Measurements from ENCODE around the gene UBE2B.

The UBE2B gene

DNA sequence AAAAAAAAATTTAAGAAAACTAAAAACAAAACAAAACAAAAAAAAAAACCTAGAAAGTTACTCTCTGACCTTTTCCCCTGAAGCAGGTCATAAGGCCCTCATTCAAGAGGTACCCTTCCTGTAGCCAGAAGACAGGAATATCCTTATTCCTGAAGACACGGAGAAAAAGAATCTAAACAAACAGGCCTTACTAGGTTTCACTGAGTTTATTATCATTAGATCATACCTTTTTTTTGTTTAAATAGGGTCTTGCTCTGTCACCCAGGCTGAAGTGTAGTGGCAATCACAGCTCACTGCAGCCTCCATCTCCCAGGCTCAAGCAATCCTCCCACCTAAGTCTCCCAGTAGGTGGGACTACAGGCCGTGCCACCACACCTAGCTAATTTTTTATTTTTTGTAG lies 52.0 kb downstream of the UBE2B start:
- TF ChIP-seq GATA2 (IDR thresholded peaks at IDR 0.05; ENCODE audit: low read depth, low read length) (no peak), GATA3 (IDR thresholded peaks at IDR 0.05; ENCODE audit: low read depth, low read length) (no peak)

DNA sequence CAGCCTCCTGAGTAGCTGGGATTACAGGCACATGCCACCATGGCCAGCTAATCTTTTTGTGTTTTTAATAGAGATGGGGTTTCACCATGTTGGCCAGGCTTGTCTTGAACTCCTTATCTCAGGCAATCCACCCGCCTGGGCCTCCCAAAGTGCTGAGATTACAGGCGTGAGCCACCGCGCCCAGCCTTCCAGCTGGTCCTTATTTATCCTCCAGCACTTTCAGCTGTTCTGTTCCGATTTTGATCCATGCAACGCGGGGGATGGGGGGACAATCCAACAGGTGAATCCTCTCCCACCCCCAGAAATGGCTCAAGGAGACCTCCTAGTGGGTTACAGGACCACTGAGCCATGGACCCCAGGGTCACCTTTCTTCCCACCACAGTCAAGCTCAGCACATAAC lies 55.0 kb downstream of the UBE2B start:
- no peak for TF ChIP-seq GATA2 (IDR thresholded peaks at IDR 0.05; ENCODE audit: low read depth, low read length)
- no peak for TF ChIP-seq GATA3 (IDR thresholded peaks at IDR 0.05; ENCODE audit: low read depth, low read length)

DNA sequence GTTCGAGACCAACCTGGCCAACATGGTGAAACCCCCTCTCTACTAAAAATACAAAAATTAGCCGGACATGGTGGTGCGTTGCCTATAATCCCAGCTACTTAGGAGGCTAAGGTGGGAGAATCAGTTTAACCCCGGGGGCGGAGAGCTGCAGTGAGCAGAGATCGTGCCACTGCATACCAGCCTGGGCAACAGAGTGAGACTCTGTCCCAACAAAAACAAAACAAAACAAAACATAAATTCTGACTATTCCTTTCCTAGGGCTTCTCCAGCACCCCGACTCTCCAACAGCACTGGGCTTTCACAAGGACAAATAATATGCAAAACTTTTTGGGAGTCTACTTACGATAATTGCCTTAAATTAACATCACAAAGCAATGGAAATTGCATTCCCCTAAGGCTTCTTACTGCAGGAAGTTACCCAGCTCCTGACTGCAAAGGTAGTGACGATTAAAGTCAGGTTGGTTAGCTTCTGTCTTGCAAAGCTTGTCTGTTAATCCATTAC lies 56.2 kb downstream of the UBE2B start:
- no peak for TF ChIP-seq GATA3 (IDR thresholded peaks at IDR 0.05; ENCODE audit: low read depth, low read length)
- TF ChIP-seq GATA2 (IDR thresholded peaks at IDR 0.05; ENCODE audit: low read depth, low read length): no peak

DNA sequence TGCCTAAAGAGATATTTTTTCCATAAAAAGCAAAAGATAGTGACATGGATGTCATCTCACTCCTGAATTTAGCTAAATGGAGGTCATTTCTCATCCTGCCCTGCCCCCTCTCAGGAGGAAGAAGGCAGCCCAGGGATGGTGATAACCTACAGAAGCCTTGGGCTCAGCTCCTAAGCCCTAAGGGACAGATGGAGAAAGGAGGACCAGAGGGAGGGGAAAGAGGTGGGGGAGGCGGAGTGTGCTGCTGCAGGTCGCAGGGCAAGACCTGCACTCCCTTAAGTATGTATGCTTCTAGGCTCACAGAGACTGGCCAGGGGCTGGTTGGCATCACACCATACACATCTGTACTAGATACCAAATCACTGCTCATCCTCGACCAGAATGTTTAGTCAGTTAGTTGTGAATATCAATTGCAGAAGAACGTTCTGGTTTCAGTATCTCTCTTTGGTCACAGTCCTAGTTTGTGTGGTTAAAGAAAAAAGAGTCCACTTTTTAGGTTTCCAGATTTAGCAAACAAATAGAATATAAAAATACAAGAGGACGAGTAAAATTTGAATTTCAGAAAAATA lies 58.7 kb downstream of the UBE2B start:
- TF ChIP-seq GATA2 (IDR thresholded peaks at IDR 0.05; ENCODE audit: low read depth, low read length) (no peak), GATA3 (IDR thresholded peaks at IDR 0.05; ENCODE audit: low read depth, low read length) (no peak)

DNA sequence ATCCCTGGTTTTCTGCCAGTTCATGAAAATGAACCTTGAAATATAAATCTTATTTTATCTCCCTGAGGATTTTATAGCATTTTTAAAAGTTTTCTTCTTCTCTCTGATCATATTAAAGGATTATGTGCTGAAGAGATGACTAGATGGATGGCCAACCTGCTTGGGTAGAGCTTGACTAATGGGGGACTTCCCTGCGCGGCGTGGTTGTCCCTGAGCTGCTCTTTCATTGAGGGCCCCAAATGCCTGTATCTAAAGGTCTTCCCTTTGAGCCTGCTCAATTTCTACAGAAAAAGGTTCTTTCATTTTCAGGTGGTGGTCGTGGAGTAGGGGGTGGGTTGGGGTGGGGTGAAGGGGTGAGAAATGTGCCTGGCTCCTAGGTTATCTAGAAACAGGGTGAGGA lies 60.8 kb downstream of the UBE2B start:
- TF ChIP-seq GATA3 (IDR thresholded peaks at IDR 0.05; ENCODE audit: low read depth, low read length) (no peak), GATA2 (IDR thresholded peaks at IDR 0.05; ENCODE audit: low read depth, low read length) (no peak)

DNA sequence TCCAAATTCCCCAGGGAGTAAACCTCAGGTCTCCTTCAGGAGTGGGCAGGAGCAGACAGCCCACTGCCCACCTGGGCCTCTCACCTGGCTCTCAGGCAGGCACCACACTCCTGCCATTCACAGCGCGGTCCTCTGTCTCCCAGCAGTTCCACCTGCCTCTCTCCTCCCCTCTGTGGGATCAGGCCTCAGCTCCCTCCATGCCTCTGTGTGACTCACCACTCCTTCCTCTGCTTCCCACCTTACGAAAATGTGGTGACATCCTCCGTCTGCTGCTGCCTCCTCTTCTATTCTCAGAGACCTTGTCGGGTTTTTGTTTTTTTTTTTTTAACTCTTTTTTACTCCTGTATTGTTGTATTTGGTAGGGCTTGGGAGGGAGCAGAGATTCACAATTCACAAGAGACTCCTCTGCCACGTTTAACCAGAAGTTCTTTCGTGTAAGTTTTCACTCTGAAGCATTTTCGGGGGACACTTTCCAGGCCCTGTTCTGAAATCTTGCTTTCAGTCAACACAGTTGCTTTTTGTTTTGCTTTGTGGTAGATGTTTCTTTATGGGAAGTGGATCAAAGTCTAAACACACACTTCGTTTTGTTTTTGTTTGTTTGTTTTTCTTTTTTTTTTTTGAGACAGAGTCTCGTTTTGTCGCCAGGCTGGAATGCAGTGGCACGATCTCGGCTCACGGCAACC lies 61.4 kb downstream of the UBE2B start:
- TF ChIP-seq GATA3 (IDR thresholded peaks at IDR 0.05; ENCODE audit: low read depth, low read length): no peak

DNA sequence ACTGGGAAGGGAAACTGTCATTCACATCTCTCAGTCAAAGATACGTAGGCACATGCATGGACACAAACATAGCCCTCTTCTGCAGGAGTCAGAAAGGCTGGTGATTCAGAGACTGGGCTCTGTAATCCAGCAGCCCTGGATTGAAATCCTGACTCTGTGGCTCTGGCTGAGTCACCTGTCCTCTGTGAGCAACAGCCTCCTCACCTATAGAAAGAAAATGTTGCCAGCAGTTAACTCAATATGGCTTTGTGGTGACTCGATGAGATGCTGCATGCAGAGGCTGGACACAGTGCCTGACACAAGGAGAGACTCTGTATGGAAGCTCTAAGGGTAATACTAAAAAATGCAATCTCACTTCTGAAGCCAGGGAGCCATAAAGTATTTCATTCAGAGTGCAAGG lies 64.2 kb downstream of the UBE2B start:
- no peak for TF ChIP-seq GATA2 (IDR thresholded peaks at IDR 0.05; ENCODE audit: low read depth, low read length)
- no peak for TF ChIP-seq GATA3 (IDR thresholded peaks at IDR 0.05; ENCODE audit: low read depth, low read length)

DNA sequence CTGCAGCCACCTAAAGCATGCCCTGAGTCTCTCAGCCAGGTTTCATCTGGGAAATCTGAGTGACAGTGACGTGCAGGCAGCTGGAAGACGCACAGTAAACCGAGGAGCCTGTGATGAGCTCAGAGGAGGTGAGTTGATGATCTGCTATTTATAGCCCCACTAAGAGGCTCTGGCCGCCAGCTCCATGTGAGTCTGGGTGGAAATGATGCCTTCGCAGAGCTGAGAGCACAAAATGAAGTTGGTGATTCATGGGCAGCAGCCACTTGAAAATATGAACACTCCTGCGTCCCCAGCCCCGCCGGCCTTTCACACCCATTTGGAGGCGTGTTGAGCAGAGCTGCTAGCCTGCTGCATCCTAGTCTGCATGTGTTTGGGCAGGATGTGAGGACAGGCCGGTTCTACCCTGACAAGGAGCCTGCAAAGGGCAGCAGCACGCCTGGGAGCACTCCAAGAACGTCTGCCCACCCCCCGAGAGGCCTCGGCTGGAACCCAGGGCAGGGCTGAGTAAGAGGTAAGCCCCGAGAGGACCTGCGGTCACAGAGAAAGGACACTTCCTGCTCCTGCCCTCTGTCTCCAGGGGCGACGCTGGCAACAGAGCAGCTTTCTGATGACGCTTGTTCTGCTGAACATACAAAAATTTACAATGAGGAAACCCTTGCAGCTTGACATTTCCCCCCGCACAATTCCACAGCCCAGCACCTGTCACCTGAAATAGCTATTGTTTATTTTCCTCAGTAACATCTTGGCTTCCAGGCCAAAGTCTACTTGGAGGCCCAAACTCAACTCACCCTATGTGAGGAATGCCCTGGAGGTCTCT lies 65.4 kb downstream of the UBE2B start:
- TF ChIP-seq GATA2 (IDR thresholded peaks at IDR 0.05; ENCODE audit: low read depth, low read length): no peak
- TF ChIP-seq GATA3 (IDR thresholded peaks at IDR 0.05; ENCODE audit: low read depth, low read length): no peak

DNA sequence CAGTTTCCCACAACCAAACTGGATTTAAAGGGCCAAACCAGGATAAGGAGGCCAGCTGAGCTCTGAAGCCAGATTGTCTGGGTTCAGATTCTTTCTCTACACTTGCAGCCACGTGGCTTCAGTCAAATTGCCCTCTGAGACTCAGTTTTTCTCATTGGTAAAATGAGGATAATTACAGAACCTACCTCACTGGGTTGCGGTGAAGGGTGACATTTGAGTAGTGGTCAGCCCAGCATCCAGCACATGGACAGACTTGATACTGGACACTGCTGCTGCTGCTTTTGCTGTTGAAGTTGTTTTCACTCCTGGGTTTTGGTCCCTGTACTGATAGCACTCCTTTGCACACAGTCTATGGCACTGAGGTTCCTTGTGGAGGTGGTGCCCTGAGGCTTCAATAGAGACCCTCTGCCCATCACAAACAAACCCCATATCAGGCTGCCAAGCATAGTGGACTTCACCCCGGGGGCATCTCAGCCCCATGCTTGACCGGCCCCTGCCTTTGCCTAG lies 66.0 kb downstream of the UBE2B start:
- TF ChIP-seq GATA3 (IDR thresholded peaks at IDR 0.05; ENCODE audit: low read depth, low read length) (no peak), GATA2 (IDR thresholded peaks at IDR 0.05; ENCODE audit: low read depth, low read length) (no peak)

DNA sequence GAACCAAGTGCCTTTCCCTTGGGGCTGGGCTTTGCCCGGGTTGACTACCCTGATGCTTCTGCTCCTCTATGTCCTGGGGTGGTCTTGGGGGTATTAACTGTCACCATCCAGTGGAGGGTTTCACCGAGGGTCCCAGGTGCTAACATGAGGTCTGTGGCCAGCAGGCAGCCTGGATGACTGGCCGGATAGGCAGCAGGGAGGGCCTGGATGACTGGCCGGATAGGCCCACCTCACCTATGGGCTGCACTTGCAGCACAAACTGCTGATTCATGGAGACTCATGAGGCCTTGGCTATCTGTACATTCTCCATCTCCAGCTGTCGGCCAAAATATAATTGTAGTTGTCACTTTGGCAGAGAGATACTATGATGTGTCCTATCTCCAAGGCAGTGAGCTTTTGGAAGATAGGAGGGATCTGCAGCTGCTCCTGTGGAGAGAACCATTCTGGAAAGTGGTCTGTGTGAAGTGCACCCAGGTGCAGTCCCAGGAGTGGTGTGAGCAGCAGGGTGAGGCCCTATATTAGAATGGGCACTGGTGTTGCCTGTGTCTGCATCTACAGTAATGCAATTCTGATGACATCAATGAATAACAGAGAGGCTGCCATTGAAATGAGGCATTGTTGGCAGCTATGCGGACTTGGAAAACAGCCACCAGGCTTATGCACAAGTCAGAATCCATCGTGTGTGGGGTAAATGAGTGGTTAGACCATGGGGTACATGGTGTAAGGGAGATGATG lies 66.6 kb downstream of the UBE2B start:
- TF ChIP-seq GATA2 (IDR thresholded peaks at IDR 0.05; ENCODE audit: low read depth, low read length) (no peak), GATA3 (IDR thresholded peaks at IDR 0.05; ENCODE audit: low read depth, low read length) (no peak)

DNA sequence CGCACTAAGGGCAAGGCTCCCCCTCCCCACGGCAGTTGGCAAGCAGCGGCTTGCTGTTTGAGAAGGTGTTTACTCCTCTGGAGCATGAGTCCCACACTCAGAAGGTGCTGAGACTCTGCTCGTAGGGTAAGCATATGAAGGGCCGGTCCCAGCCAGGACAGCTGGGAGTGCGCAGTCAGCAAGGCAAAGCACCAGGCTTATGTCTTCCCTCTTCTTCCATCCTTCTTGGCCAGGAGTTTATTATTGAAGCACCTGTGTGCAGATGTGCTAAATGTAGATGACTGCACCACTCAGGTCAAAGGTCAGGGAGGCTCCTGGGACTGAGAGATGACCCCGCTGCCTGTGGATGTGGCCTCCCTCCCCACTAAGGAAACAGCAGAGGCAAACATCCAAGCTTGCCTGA lies 67.4 kb downstream of the UBE2B start:
- TF ChIP-seq GATA2 (IDR thresholded peaks at IDR 0.05; ENCODE audit: low read depth, low read length) (no peak), GATA3 (IDR thresholded peaks at IDR 0.05; ENCODE audit: low read depth, low read length) (no peak)

DNA sequence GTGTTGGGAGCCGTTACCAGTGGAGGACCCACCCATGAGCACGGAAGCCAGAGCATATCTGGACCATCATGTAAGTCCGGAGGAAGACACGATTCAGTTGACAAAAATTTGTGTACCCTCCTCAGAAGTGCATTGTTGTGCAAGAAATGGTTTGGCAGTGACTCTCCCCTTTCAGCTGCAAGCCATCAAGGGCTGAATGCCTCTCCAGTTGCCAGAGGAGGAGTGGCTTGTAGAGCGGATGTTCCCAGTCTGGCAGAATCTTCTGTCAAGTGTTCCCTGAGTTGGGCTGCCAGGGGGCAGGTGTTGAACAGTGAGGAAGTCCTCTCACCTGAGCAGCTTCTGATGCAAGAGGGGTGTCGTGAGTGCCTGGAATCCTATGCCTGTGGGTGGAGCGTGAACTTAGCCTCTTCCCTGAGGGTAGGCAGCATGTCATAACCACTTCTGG lies 67.9 kb downstream of the UBE2B start:
- TF ChIP-seq GATA3 (IDR thresholded peaks at IDR 0.05; ENCODE audit: low read depth, low read length) (no peak), GATA2 (IDR thresholded peaks at IDR 0.05; ENCODE audit: low read depth, low read length) (no peak)

DNA sequence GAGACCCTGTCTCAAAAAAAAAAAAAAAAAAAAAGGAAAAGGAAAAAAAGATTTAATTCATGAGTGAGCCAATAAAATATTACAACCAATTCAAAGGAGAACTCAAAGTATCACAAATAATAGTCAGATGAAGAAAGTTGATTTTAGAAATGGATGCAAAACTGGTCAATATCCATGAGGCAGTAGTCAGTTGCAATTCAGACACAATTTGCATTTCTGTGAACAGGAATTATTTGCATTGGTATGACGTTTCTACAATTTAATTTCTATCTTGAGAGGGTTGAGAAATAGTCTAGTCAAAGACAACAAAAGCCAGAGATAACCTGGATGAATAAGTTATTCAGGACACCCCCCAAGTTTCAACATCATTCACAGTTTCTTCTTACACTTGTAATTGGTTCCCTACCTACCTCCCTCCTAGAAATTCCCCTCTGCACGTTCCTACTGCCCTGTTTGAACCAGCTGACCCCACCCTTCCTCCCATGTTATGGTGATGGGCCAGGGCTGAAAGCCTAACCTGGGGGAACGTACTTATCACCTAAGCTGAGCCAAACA lies 68.9 kb downstream of the UBE2B start:
- TF ChIP-seq GATA3 (IDR thresholded peaks at IDR 0.05; ENCODE audit: low read depth, low read length): no peak
- TF ChIP-seq GATA2 (IDR thresholded peaks at IDR 0.05; ENCODE audit: low read depth, low read length): no peak

All from SH-SY5Y (cell line).